Stomach (tissue), 9 donors: Measurements from ENCODE around the gene AKAP13. TPM values are rescaled to one million over a fixed set of nuclear protein-coding genes. Genes with fewer than 3 reads are reported as not detected.
"Not testable (repeated sequence)": the region's sequence is repeated elsewhere in the genome, so short reads cannot be mapped to it uniquely, and the experiment has no call there.

Experiments used
- DNase-seq, 2 donors: peaks; one replicate each; pipeline versions ENCODE4 v3.0.0 to v3.0.0-alpha.2; 2013 to 2019
- H3K27ac ChIP-seq, 5 donors: fragments of 200-600 bp in 4 of 5; sonication (generic) in 4 of 5; one replicate each; pipeline ENCODE4 v1.5.1; 2013 to 2019; ENCODE audit warnings: mild to moderate bottlenecking in 1 of 5, moderate library complexity in 1 of 5
- H3K27me3 ChIP-seq, 3 donors: fragments of 200-600 bp; sonication (generic); one replicate each; pipeline ENCODE4 v1.5.1; 2017 to 2019; ENCODE audit warnings: mixed run types in 1 of 3
- H3K36me3 ChIP-seq, 4 donors: fragments of 200-600 bp; sonication (generic); 1 replicate in 3 of 4; 2 replicates in 1 of 4; pipeline ENCODE4 v1.5.1; 2016 to 2019
- H3K4me1 ChIP-seq, 4 donors: fragments of 200-600 bp; sonication (generic); one replicate each; pipeline ENCODE4 v1.5.1; 2016 to 2019
- H3K4me3 ChIP-seq, 4 donors: fragments of 200-600 bp; sonication (generic) in 3 of 4; one replicate each; pipeline ENCODE4 v1.5.1; 2016 to 2019; ENCODE audit warnings: mild to moderate bottlenecking in 1 of 4
- H3K9me3 ChIP-seq, 4 donors: fragments of 200-600 bp; sonication (generic); one replicate each; pipeline ENCODE4 v1.5.1; 2016 to 2019
- EP300 ChIP-seq: sonication (generic); formaldehyde crosslinking; IDR thresholded peaks from one replicate; pipeline ENCODE4 v1.6.1; 2017; ENCODE audit warnings: antibody characterized with exemption
- POLR2A ChIP-seq, 4 donors: fragments of 450-650 bp; IDR thresholded peaks; one replicate each; pipeline ENCODE4 v1.6.1; 2016; ENCODE audit warnings: antibody characterized with exemption in 4 of 4, control low read depth in 2 of 4, mild to moderate bottlenecking in 1 of 4, moderate library complexity in 1 of 4
- POLR2AphosphoS5 ChIP-seq, 3 donors: sonication (generic); formaldehyde crosslinking; IDR thresholded peaks; one replicate each; pipeline ENCODE4 v1.6.1; 2016; ENCODE audit warnings: antibody characterized with exemption in 3 of 3
- WGBS, 5 donors: extraction: QIAGEN DNeasy Blood & Tissue Kit in 3 of 5; methylation state at CpG; one replicate each; pipeline versions ENCODE4 v1.1.5 to v1.1.7; 2013 to 2018; 5-methylcytosine and 5-hydroxymethylcytosine counted together
- intact Hi-C: fragments of 100-400 bp; cut with DNase I; formaldehyde crosslinking; loops from one replicate; pipeline ENCODE4 v1.15.1; 2023; ENCODE audit warnings: low total_unique reads
- polyA plus RNA-seq, 3 donors: library from polyadenylated mRNA; stranded (reverse); fragments of 200-250 nt; gene quantifications; one replicate each; pipeline ENCODE4 v1.2.3, GENCODE V29; 2013
- total RNA-seq, 5 donors: library from RNA; depleted of rRNA; stranded (reverse); fragments of >200 nt; gene quantifications; one replicate each; pipeline versions ENCODE4 v1.1.0 to v1.2.3, GENCODE V29; 2014 to 2016
- TF ChIP-seq, protein P1 (sequence below), 7 experiments: fragments of 450-650 bp in 4 of 7; fragments of 200-600 bp in 3 of 7; sonication (generic) in 3 of 7; IDR thresholded peaks; one replicate each; pipeline ENCODE4 v1.5.1; 2016 to 2019; ENCODE audit warnings: antibody characterized with exemption in 7 of 7, control low read depth in 2 of 7, mild to moderate bottlenecking in 1 of 7
- donor health status: healthy with polysubstance abuse.
- donor health status: Bipolar disorder and iron deficiency.
- donor health status: healthy.

AKAP13 gene
- total and polyA plus RNA-seq, 8 donors: 33.1 to 395 (median 138) TPM

DNA sequence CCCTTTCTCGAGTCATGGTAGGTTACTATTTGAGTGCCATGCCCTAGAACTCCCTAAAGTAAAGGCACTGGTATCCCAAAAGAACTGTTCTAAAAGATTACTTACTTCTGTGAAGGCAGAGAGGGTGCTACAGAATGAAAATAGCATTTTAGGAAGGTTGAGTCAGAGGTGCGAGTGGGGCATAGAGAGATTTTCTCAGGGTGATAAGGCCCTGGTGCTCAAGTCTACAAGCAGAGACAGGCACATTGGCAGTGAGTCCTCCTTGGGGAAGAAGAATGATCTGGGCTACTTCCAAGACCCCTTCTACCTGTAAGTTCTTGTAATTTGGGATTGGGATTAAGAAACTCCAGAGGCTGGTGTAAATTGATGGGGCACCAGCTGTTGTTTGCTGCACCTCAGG is 96.7 kb downstream of the AKAP13 start:
- Histone ChIP-seq H3K27me3 (no peaks in the 10 kb centered on the region), H3K27ac (no peak overlapping the region), H3K4me1 (peaks cover 0 to 60% (median 35%) of the 10 kb centered on the region in 4 donors), H3K4me3 (no peak overlapping the region), H3K9me3 (no peaks in the 10 kb centered on the region), H3K36me3 (no peaks in the 10 kb centered on the region)
- DNase-seq: no peak
- TF ChIP-seq, protein P1, sequence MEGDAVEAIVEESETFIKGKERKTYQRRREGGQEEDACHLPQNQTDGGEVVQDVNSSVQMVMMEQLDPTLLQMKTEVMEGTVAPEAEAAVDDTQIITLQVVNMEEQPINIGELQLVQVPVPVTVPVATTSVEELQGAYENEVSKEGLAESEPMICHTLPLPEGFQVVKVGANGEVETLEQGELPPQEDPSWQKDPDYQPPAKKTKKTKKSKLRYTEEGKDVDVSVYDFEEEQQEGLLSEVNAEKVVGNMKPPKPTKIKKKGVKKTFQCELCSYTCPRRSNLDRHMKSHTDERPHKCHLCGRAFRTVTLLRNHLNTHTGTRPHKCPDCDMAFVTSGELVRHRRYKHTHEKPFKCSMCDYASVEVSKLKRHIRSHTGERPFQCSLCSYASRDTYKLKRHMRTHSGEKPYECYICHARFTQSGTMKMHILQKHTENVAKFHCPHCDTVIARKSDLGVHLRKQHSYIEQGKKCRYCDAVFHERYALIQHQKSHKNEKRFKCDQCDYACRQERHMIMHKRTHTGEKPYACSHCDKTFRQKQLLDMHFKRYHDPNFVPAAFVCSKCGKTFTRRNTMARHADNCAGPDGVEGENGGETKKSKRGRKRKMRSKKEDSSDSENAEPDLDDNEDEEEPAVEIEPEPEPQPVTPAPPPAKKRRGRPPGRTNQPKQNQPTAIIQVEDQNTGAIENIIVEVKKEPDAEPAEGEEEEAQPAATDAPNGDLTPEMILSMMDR (IDR thresholded peaks at IDR 0.05): no peak
- TF ChIP-seq POLR2AphosphoS5 (IDR thresholded peaks at IDR 0.05) (no peak), EP300 (no peak)
- intact Hi-C loops: no loop called here
- WGBS, 5 donors: 79 to 93% (median 92%) methylated on average over 2 of the region's 2 CpGs

DNA sequence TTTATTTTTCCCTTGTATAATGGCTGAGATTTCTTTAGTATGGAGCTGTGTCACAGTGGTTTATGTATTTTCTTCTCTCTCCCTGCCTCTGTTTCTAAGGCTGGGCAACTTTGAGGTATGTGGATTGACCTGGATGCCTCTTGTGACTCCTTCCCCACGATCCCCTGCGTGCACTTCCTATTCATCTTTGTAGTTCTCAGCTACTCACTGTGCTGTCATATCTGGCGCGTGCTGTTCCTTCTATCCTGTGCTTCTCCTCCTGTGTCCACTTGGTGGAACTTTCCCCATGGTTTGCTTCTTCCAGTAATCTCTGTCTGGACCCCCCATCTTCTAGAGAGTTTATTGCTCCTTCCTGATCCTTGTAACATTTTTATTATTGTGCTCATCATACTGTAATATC is 97.3 kb downstream of the AKAP13 start:
- TF ChIP-seq EP300 (no peak), POLR2AphosphoS5 (IDR thresholded peaks at IDR 0.05) (no peak), POLR2A (IDR thresholded peaks at IDR 0.05) (no peak)
- TF ChIP-seq, protein P1 (IDR thresholded peaks at IDR 0.05): no peak
- no peaks in the 10 kb centered on the region for H3K36me3 ChIP-seq
- DNase-seq: no peak
- no peak overlapping the region for H3K27ac ChIP-seq
- no peak overlapping the region for H3K4me3 ChIP-seq
- H3K4me1 ChIP-seq: peaks cover 0 to 66% (median 41%) of the 10 kb centered on the region in 4 donors
- H3K27me3 ChIP-seq: no peaks in the 10 kb centered on the region
- WGBS, 5 donors: 42 to 91% (median 71%) methylated on average over 4 of the region's 4 CpGs
- H3K9me3 ChIP-seq: no peaks in the 10 kb centered on the region
- intact Hi-C loops: no loop called here

DNA sequence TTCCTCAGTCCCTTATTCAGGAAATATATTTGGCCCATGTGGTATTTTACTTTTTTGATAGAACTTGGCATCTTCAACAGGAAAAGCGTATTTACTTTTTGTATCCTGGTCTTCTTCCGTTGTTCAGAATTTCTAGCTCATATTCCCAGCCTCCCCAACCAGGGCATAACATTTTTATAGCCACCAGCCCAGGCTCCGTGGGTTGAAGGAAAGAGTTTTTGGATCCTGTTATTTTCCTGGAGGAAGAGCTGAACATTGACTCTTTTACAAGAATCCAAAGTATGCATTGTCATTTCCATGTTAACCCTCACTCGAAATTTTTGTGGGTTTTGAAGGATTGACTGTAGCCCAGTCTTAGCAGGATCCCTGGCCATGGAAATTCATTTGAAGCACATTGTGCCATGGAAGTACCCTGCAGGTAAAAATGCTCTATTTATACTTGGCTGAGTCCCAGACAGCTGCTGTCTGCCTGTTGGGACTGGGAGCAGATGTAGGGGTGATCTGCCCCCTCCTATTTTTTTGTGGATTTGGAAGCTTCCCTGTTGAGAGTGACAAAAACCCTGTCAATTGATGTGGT is 98.8 kb downstream of the AKAP13 start:
- DNase-seq: no peak
- peak overlapping the region in 1 of 5 donors; percentile 24 for H3K27ac ChIP-seq
- H3K4me1 ChIP-seq: peaks cover 0 to 59% (median 35%) of the 10 kb centered on the region in 4 donors
- H3K9me3 ChIP-seq: no peaks in the 10 kb centered on the region
- intact Hi-C loops: no loop called here
- WGBS, 5 donors: 47 to 54% (median 51%) methylated on average over 4 of the region's 4 CpGs
- no peaks in the 10 kb centered on the region for H3K27me3 ChIP-seq
- no peak overlapping the region for H3K4me3 ChIP-seq
- H3K36me3 ChIP-seq: no peaks in the 10 kb centered on the region
- TF ChIP-seq POLR2A (IDR thresholded peaks at IDR 0.05) (no peak), POLR2AphosphoS5 (IDR thresholded peaks at IDR 0.05) (no peak), EP300 (no peak)
- TF ChIP-seq, protein P1 (IDR thresholded peaks at IDR 0.05): no peak

DNA sequence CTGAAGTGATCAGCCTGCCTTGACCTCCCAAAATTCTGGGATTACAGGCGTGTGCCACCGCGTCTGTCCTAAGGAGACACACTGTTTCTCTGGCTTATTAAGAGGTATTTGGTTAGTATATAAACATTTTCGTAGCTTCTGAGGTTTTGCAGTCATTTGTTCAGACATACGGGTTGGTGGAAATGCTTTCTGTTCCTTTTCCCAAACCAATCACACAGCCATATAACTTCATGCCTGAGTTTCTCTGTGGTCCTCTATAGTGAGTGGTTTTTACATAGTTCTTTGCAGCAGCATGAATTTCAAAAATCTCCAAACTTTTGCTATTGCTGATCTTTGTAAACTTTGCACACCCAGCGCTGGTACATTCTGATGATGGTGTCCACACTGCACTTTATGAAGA is 100.5 kb downstream of the AKAP13 start:
- no peak for DNase-seq
- H3K4me1 ChIP-seq: peaks cover 0 to 58% (median 25%) of the 10 kb centered on the region in 4 donors
- TF ChIP-seq POLR2AphosphoS5 (IDR thresholded peaks at IDR 0.05) (no peak), EP300 (no peak), POLR2A (IDR thresholded peaks at IDR 0.05) (no peak)
- TF ChIP-seq, protein P1 (IDR thresholded peaks at IDR 0.05): no peak
- intact Hi-C loops: no loop called here
- H3K9me3 ChIP-seq: no peaks in the 10 kb centered on the region
- H3K27me3 ChIP-seq: no peaks in the 10 kb centered on the region
- 74 to 89% (median 85%) methylated on average over 6 of the region's 6 CpGs for WGBS, 5 donors
- no peaks in the 10 kb centered on the region for H3K36me3 ChIP-seq
- H3K4me3 ChIP-seq: no peak overlapping the region
- no peak overlapping the region for H3K27ac ChIP-seq

DNA sequence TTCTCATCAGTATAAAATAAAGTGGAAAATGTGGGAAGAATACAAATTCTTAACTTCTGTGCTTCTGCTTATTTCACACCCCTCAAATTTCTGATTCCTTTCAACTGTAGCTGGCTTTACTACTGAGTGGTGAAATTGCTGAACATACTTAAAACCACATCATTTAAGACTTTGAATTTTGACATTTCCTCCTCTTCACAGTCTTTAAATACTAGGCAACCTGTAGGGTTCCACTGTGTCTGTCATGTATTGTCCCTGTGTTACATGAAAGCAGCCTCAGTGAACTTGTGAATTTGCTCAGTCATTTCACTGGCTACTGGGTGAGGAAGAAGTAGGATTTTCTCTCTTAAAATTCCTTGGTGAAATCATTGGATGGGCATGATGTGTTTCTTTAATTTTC is 101.1 kb downstream of the AKAP13 start:
- H3K4me1 ChIP-seq: peaks cover 0 to 60% (median 25%) of the 10 kb centered on the region in 4 donors
- H3K27ac ChIP-seq, H3K27me3 ChIP-seq, H3K36me3 ChIP-seq, H3K4me3 ChIP-seq, H3K9me3 ChIP-seq, DNase-seq, intact Hi-C loops: not testable (repeated sequence)
